ENCODE measurements around the gene C9orf153. TPM values are rescaled to one million over a fixed set of nuclear protein-coding genes. Genes with fewer than 3 reads are reported as not detected.
A peak's percentile ranks its signal among the peaks of the same experiment; 100 is the strongest.

Gene C9orf153
- polyA plus RNA-seq, 1 of the 3 experiments (the other 2 are of a cell fraction) = 0.03 TPM

DNA sequence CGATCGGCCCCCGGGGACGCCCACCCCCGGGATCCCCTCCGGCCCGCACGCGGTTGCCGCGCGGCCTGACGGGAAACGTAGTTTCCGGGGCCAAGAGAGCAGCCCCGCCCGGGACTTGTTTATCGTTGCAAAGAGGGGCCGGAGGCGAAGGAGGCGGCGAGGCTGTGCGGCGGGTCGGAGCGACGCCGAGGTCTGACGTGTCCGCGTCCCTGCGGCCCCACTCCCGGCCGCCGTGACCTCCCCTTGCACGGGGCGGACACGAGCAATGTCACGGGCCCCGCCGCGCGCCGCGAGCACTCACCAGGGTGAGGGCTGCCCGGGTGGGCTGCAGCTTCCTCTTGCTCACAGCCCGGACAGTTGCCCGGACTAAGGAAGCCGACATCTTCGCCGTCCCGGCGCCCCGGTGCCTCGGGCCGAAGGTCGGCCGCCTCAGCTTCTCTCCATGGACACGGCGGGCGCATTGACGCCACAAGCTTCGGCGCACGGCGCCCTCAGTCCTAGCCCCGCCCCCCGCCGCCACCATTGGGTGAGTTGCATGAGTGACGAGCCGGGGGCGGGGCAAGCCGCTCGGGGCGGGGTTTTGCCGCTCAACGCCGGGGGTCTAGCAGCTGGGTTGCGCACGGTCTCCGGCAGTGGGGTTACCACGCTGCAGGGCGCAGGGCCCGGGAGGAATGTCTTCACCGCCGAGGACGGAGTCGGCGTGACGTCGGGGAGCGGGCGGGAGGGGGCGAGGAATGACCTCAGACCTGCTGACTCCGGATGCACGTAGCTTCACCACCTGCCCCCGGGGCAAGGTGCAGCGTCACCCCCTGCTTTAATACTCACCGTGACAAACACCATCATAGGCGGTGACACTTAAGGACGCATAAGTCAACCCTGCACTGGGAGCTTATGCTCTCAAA is 22.9 kb upstream of the C9orf153 start, which contains the start of gene ISCA1:
TSS of gene ISCA1 (minus strand) at position 462 of the 902 bp plus-strand sequence. CDS start at position 382, 80 bp downstream.
- no peaks in the 10 kb centered on the region for H3K9me2 ChIP-seq
- H3K79me2 ChIP-seq (ENCODE audit: insufficient read depth) = peaks cover 45% of the 10 kb centered on the region
- peak; percentile 97 for DNase-seq
- CTCF ChIA-PET = interaction anchor here (0.7 to 1.2 kb wide), 4 partner anchors 25 to 340 kb away, joined by 3 read pairs; no protein-coding TSS in a partner anchor
- H3K36me3 ChIP-seq (replicated peaks in 1 of 2; ENCODE audit: control insufficient read depth in 1 of 2, insufficient read depth in 2 of 2, low read length in 1 of 2) = peaks cover 14 to 16% of the 10 kb centered on the region in 2 experiments
- H3K4me3 ChIP-seq (ENCODE audit: low read depth in 2 of 2, low read length in 1 of 2) = peak within 1 kb of the TSS; percentile 91 to 93
- POLR2A ChIA-PET = interaction anchor here (0.6 to 1.0 kb wide), 3 partner anchors 9 to 184 kb away, joined by 3 to 4 read pairs (median 3); no protein-coding TSS in a partner anchor
- H3K27ac ChIP-seq (ENCODE audit: low read depth in 2 of 2, low read length in 1 of 2) = peak within 1 kb of the TSS; percentile 89 to 94
- 0% methylated on average over 33 of the region's 101 CpGs for WGBS (ENCODE audit: low lambda C conversion rate)
- H3K9ac ChIP-seq = peak within 1 kb of the TSS; percentile 92
- no peaks in the 10 kb centered on the region for H3K9me3 ChIP-seq
- H4K20me1 ChIP-seq (ENCODE audit: insufficient read depth) = no peaks in the 10 kb centered on the region
- H3F3A ChIP-seq (replicated peaks; ENCODE audit: insufficient read depth) = no peaks in the 10 kb centered on the region
- peak within 1 kb of the TSS; percentile 89 for H3K4me2 ChIP-seq
- peaks cover 7 to 18% of the 10 kb centered on the region in 2 experiments; a peak in 3 of 4 replicates for H3K4me1 ChIP-seq (ENCODE audit: control insufficient read depth in 1 of 2, insufficient read depth in 2 of 2, low read depth in 1 of 2, low read length in 1 of 2)
- H2AFZ ChIP-seq (ENCODE audit: low read depth) = peak within 1 kb of the TSS; percentile 88
- no peaks in the 10 kb centered on the region for H3K27me3 ChIP-seq (ENCODE audit: insufficient read depth)
- peak; percentile 92; the same call in 1 of the 2 replicates for TF ChIP-seq TAF1 (IDR thresholded peaks at IDR 0.05; ENCODE audit: borderline replicate concordance, low read depth, low read length)
- TF ChIP-seq GABPA (IDR thresholded peaks at IDR 0.05; ENCODE audit: low read depth) = peak; percentile 41; the same call in 1 of the 2 replicates
- TF ChIP-seq, protein P1, sequence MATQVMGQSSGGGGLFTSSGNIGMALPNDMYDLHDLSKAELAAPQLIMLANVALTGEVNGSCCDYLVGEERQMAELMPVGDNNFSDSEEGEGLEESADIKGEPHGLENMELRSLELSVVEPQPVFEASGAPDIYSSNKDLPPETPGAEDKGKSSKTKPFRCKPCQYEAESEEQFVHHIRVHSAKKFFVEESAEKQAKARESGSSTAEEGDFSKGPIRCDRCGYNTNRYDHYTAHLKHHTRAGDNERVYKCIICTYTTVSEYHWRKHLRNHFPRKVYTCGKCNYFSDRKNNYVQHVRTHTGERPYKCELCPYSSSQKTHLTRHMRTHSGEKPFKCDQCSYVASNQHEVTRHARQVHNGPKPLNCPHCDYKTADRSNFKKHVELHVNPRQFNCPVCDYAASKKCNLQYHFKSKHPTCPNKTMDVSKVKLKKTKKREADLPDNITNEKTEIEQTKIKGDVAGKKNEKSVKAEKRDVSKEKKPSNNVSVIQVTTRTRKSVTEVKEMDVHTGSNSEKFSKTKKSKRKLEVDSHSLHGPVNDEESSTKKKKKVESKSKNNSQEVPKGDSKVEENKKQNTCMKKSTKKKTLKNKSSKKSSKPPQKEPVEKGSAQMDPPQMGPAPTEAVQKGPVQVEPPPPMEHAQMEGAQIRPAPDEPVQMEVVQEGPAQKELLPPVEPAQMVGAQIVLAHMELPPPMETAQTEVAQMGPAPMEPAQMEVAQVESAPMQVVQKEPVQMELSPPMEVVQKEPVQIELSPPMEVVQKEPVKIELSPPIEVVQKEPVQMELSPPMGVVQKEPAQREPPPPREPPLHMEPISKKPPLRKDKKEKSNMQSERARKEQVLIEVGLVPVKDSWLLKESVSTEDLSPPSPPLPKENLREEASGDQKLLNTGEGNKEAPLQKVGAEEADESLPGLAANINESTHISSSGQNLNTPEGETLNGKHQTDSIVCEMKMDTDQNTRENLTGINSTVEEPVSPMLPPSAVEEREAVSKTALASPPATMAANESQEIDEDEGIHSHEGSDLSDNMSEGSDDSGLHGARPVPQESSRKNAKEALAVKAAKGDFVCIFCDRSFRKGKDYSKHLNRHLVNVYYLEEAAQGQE (IDR thresholded peaks at IDR 0.05; ENCODE audit: low read depth, low read length) = no peak
- peak; percentile 90 for TF ChIP-seq MXI1 (IDR thresholded peaks at IDR 0.05; ENCODE audit: low read depth, low read length)
- peak; percentile 57; the same call in 1 of the 2 replicates for TF ChIP-seq FOXJ3 (CRISPR knock-in tag; IDR thresholded peaks at IDR 0.05)
- peak; percentile 22 for TF ChIP-seq CHD2 (IDR thresholded peaks at IDR 0.05; ENCODE audit: low read length, partially characterized antibody)
- no peak; the same call in 1 of the 2 replicates for TF ChIP-seq NRF1 (IDR thresholded peaks at IDR 0.05; ENCODE audit: low read depth, low read length)
- TF ChIP-seq POLR2AphosphoS5 (IDR thresholded peaks at IDR 0.05; ENCODE audit: low read depth, low read length) = peak; percentile 86
- TF ChIP-seq, protein P2, sequence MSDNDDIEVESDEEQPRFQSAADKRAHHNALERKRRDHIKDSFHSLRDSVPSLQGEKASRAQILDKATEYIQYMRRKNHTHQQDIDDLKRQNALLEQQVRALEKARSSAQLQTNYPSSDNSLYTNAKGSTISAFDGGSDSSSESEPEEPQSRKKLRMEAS (IDR thresholded peaks at IDR 0.05; ENCODE audit: low read depth) = peak; percentile 74
- TF ChIP-seq SIN3A (IDR thresholded peaks at IDR 0.05; ENCODE audit: borderline replicate concordance, low read depth, low read length) = peak; percentile 57; the same call in 1 of the 2 replicates
- TF ChIP-seq, protein P3, sequence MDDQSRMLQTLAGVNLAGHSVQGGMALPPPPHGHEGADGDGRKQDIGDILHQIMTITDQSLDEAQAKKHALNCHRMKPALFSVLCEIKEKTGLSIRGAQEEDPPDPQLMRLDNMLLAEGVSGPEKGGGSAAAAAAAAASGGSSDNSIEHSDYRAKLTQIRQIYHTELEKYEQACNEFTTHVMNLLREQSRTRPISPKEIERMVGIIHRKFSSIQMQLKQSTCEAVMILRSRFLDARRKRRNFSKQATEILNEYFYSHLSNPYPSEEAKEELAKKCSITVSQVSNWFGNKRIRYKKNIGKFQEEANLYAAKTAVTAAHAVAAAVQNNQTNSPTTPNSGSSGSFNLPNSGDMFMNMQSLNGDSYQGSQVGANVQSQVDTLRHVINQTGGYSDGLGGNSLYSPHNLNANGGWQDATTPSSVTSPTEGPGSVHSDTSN (IDR thresholded peaks at IDR 0.05) = peak; percentile 89
